CD8-positive, alpha-beta memory T cell (primary cell): Measurements from ENCODE around the gene ASTL. TPM values are rescaled to one million over a fixed set of nuclear protein-coding genes. Genes with fewer than 3 reads are reported as not detected.

Source experiments
- CTCF ChIA-PET: fragments of 350-600 bp; sonication (Branson Sonifier 250); formaldehyde crosslinking; loops from one replicate; lab custom pipeline; 2021; ENCODE audit warnings: antibody characterized with exemption; lab: Charles Lee
- POLR2A ChIA-PET: fragments of 350-600 bp; sonication (Branson Sonifier 250); formaldehyde crosslinking; loops from one replicate; lab custom pipeline; 2021; ENCODE audit warnings: antibody characterized with exemption; lab: Charles Lee
- DNase-seq, 5 donors: peaks; one replicate each; pipeline versions ENCODE4 v3.0.0 to v3.0.0-alpha.2; 2020 to 2022; ENCODE audit warnings: mixed read lengths in 1 of 5
- H3K27ac ChIP-seq: one replicate; pipeline ENCODE4 v1.7.0; 2013; ENCODE audit warnings: low read depth, mild to moderate bottlenecking, low read length, moderate library complexity
- H3K27me3 ChIP-seq: 2 replicates; pipeline ENCODE4 v1.7.0; 2013; ENCODE audit warnings: low read length, mild to moderate bottlenecking; ENCODE audit not compliant: insufficient read depth, poor library complexity, severe bottlenecking
- H3K36me3 ChIP-seq: 2 replicates; pipeline ENCODE4 v1.7.0; 2013; ENCODE audit warnings: mild to moderate bottlenecking, low read length, moderate library complexity; ENCODE audit not compliant: insufficient read depth
- H3K4me1 ChIP-seq: 2 replicates; pipeline ENCODE4 v1.7.0; 2013; ENCODE audit warnings: mild to moderate bottlenecking, low read length, moderate library complexity; ENCODE audit not compliant: insufficient read depth
- H3K4me3 ChIP-seq: 2 replicates; pipeline ENCODE4 v1.7.0; 2013; ENCODE audit warnings: mild to moderate bottlenecking, low read length
- H3K9me3 ChIP-seq: 2 replicates; pipeline ENCODE4 v1.7.0; 2013; ENCODE audit warnings: mild to moderate bottlenecking, low read length
- H3K27ac Mint-ChIP-seq, 8 donors: one replicate each; pipeline ENCODE4 v1.8.0; 2020 to 2021; ENCODE audit warnings: mixed read lengths in 8 of 8, mild to moderate bottlenecking in 6 of 8, inconsistent platforms in 3 of 8, moderate library complexity in 3 of 8
- H3K27me3 Mint-ChIP-seq, 2 donors: one replicate each; pipeline ENCODE4 v1.8.0; 2020 to 2021; ENCODE audit warnings: mixed read lengths in 2 of 2, mild to moderate bottlenecking in 1 of 2, moderate library complexity in 1 of 2
- H3K36me3 Mint-ChIP-seq, 3 donors: one replicate each; pipeline ENCODE4 v1.8.0; 2020 to 2021; ENCODE audit warnings: mixed read lengths in 3 of 3, inconsistent platforms in 1 of 3, mild to moderate bottlenecking in 1 of 3
- H3K4me1 Mint-ChIP-seq, 3 donors: one replicate each; pipeline ENCODE4 v1.8.0; 2020 to 2021; ENCODE audit warnings: mixed read lengths in 3 of 3, inconsistent platforms in 1 of 3, mild to moderate bottlenecking in 1 of 3
- H3K4me3 Mint-ChIP-seq, 7 donors: one replicate each; pipeline ENCODE4 v1.8.0; 2020 to 2021; ENCODE audit warnings: mixed read lengths in 7 of 7, mild to moderate bottlenecking in 6 of 7, moderate library complexity in 4 of 7, inconsistent platforms in 2 of 7
- H3K9me3 Mint-ChIP-seq, 5 donors: one replicate each; pipeline ENCODE4 v1.8.0; 2020 to 2022; ENCODE audit warnings: mixed read lengths in 5 of 5, mild to moderate bottlenecking in 3 of 5, moderate library complexity in 2 of 5, inconsistent platforms in 1 of 5
- polyA plus RNA-seq: library from polyadenylated mRNA; unstranded; fragments of 300-500 nt; fragmentation: Illumina TruSeq; gene quantifications from one replicate; pipeline ENCODE4 v1.2.3, GENCODE V29; 2021
- total RNA-seq, 2 experiments: library from RNA; stranded (reverse); gene quantifications; one replicate each; pipeline ENCODE4 v1.2.3, GENCODE V29; 2021

The ASTL gene
- total and polyA plus RNA-seq, 3 experiments from 2014 or later: 0.49 to 18.0 (median 16.2) TPM

- DNase-seq: no peak
- Histone ChIP-seq H3K4me3 (no peak overlapping the region), H3K36me3 (no peaks in the 10 kb centered on the region), H3K27me3 (no peaks in the 10 kb centered on the region), H3K4me1 (no peaks in the 10 kb centered on the region), H3K9me3 (peaks cover 5% of the 10 kb centered on the region), H3K27ac (no peak overlapping the region)
- ChIA-PET CTCF (interaction anchor here (1.9 kb wide), 1 partner anchor 65 kb away, joined by 5 read pairs; no protein-coding TSS in a partner anchor), POLR2A (no interaction called here)
- peaks cover 0 to 4% of the 10 kb centered on the region in 2 donors for H3K27me3 Mint-ChIP-seq
- H3K4me3 Mint-ChIP-seq: no peak overlapping the region
- no peaks in the 10 kb centered on the region for H3K4me1 Mint-ChIP-seq
- H3K9me3 Mint-ChIP-seq: peaks cover 0 to 12% (median 10%) of the 10 kb centered on the region in 5 donors
- H3K36me3 Mint-ChIP-seq: peaks cover 0 to 8% (median 0%) of the 10 kb centered on the region in 3 donors
- no peak overlapping the region for H3K27ac Mint-ChIP-seq
Measured at GRCh38 chr2:96109931-96110511, 28.3 kb downstream of the ASTL start.

DNA sequence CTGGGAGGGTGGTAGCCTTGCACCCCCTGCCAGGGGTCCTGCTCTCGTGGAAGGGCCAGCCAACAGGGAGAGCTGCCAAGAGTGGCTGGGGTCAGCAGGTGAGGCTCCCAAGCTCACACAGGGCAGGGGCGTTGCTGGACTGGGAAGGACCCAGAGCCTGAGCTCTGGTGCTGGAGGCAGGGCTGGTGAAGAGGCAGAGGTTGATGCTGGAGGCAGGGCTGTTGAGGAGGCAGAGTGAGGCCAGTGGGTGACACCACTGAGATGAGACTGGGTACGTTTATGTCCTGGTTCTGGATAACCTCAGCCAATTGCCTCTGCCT is 29.0 kb downstream of the ASTL start:
- no peak overlapping the region for H3K27ac ChIP-seq
- H3K4me1 ChIP-seq: no peaks in the 10 kb centered on the region
- no peaks in the 10 kb centered on the region for H3K4me1 Mint-ChIP-seq
- H3K36me3 ChIP-seq: no peaks in the 10 kb centered on the region
- no peak for DNase-seq
- peaks cover 5% of the 10 kb centered on the region for H3K9me3 ChIP-seq
- H3K27me3 ChIP-seq: no peaks in the 10 kb centered on the region
- peaks cover 0 to 12% (median 0%) of the 10 kb centered on the region in 3 donors for H3K36me3 Mint-ChIP-seq
- no peak overlapping the region for H3K4me3 ChIP-seq
- H3K27ac Mint-ChIP-seq: no peak overlapping the region
- H3K4me3 Mint-ChIP-seq: no peak overlapping the region
- CTCF ChIA-PET: interaction anchor here (1.1 to 3.1 kb wide), 3 partner anchors 8 to 87 kb away, joined by 4 to 10 read pairs (median 5); no protein-coding TSS in a partner anchor
- POLR2A ChIA-PET: no interaction called here
- peaks cover 0 to 16% (median 10%) of the 10 kb centered on the region in 5 donors for H3K9me3 Mint-ChIP-seq
- peaks cover 0 to 4% of the 10 kb centered on the region in 2 donors for H3K27me3 Mint-ChIP-seq

GRCh38 chr2:96108541-96109360 is 29.6 kb downstream of the ASTL start:
- Histone ChIP-seq H3K27me3 (no peaks in the 10 kb centered on the region), H3K4me3 (no peak overlapping the region), H3K36me3 (no peaks in the 10 kb centered on the region), H3K27ac (no peak overlapping the region), H3K9me3 (peaks cover 5% of the 10 kb centered on the region), H3K4me1 (no peaks in the 10 kb centered on the region)
- no peak overlapping the region for H3K4me3 Mint-ChIP-seq
- ChIA-PET CTCF (interaction anchor here (1.1 to 3.1 kb wide), 3 partner anchors 9 to 86 kb away, joined by 4 to 10 read pairs (median 5); no protein-coding TSS in a partner anchor), POLR2A (no interaction called here)
- H3K9me3 Mint-ChIP-seq: peaks cover 0 to 16% (median 10%) of the 10 kb centered on the region in 5 donors
- H3K27me3 Mint-ChIP-seq: peaks cover 0 to 4% of the 10 kb centered on the region in 2 donors
- no peak overlapping the region for H3K27ac Mint-ChIP-seq
- DNase-seq: no peak
- H3K4me1 Mint-ChIP-seq: no peaks in the 10 kb centered on the region
- H3K36me3 Mint-ChIP-seq: peaks cover 0 to 12% (median 0%) of the 10 kb centered on the region in 3 donors

DNA sequence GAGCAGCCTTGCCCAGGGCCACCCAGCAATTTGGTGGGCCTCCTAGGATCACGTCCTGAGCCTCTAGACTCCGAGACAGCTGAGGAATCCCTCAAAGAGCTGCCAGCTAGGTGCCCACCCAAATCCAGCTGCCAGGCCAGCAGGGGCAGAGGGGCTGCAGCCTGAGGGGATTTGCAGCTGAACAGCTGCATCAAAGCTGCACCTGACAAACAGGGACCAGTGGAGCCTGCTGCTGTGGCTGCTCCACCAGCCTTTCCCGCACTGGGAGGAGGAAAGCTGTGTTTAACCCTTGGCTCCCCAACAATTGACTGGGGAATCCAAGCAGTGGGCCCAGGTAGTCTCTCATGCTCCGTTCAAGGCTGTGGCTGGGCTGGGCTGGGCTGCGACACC is 30.2 kb downstream of the ASTL start:
- Histone ChIP-seq H3K27ac (no peak overlapping the region), H3K36me3 (no peaks in the 10 kb centered on the region), H3K4me3 (no peak overlapping the region), H3K4me1 (no peaks in the 10 kb centered on the region), H3K27me3 (no peaks in the 10 kb centered on the region), H3K9me3 (peaks cover 5% of the 10 kb centered on the region)
- no peak overlapping the region for H3K27ac Mint-ChIP-seq
- no peak for DNase-seq
- H3K27me3 Mint-ChIP-seq: peaks cover 0 to 4% of the 10 kb centered on the region in 2 donors
- H3K36me3 Mint-ChIP-seq: peaks cover 0 to 12% (median 0%) of the 10 kb centered on the region in 3 donors
- no peaks in the 10 kb centered on the region for H3K4me1 Mint-ChIP-seq
- H3K9me3 Mint-ChIP-seq: peaks cover 0 to 16% (median 10%) of the 10 kb centered on the region in 5 donors
- no peak overlapping the region for H3K4me3 Mint-ChIP-seq
- ChIA-PET CTCF (interaction anchor here (1.1 to 3.1 kb wide), 2 partner anchors 9 to 85 kb away, joined by 4 to 10 read pairs; no protein-coding TSS in a partner anchor), POLR2A (no interaction called here)

GRCh38 chr2:96107708-96108065 is 30.6 kb downstream of the ASTL start:
- Histone ChIP-seq H3K27me3 (no peaks in the 10 kb centered on the region), H3K27ac (no peak overlapping the region), H3K4me1 (no peaks in the 10 kb centered on the region), H3K36me3 (no peaks in the 10 kb centered on the region), H3K9me3 (peaks cover 5% of the 10 kb centered on the region), H3K4me3 (no peak overlapping the region)
- no peaks in the 10 kb centered on the region for H3K4me1 Mint-ChIP-seq
- H3K4me3 Mint-ChIP-seq: no peak overlapping the region
- H3K9me3 Mint-ChIP-seq: peaks cover 0 to 16% (median 10%) of the 10 kb centered on the region in 5 donors
- peaks cover 0 to 12% (median 0%) of the 10 kb centered on the region in 3 donors for H3K36me3 Mint-ChIP-seq
- H3K27ac Mint-ChIP-seq: no peak overlapping the region
- CTCF ChIA-PET: interaction anchor here (3.1 kb wide), 1 partner anchor 10 kb away, joined by 10 read pairs; no protein-coding TSS in a partner anchor
- no peak for DNase-seq
- H3K27me3 Mint-ChIP-seq: peaks cover 0 to 3% of the 10 kb centered on the region in 2 donors
- POLR2A ChIA-PET: no interaction called here

- no peak for DNase-seq
- Mint-ChIP-seq H3K27me3 (peaks cover 0 to 3% of the 10 kb centered on the region in 2 donors), H3K4me1 (no peaks in the 10 kb centered on the region), H3K36me3 (peaks cover 0 to 12% (median 0%) of the 10 kb centered on the region in 3 donors), H3K27ac (no peak overlapping the region), H3K9me3 (peaks cover 0 to 16% (median 10%) of the 10 kb centered on the region in 5 donors), H3K4me3 (no peak overlapping the region)
- no peaks in the 10 kb centered on the region for H3K27me3 ChIP-seq
- no peak overlapping the region for H3K4me3 ChIP-seq
- ChIA-PET POLR2A (no interaction called here), CTCF (interaction anchor here (3.1 kb wide), 1 partner anchor 10 kb away, joined by 10 read pairs; no protein-coding TSS in a partner anchor)
- peaks cover 5% of the 10 kb centered on the region for H3K9me3 ChIP-seq
- H3K27ac ChIP-seq: no peak overlapping the region
- no peaks in the 10 kb centered on the region for H3K4me1 ChIP-seq
- H3K36me3 ChIP-seq: no peaks in the 10 kb centered on the region
Measured at GRCh38 chr2:96106991-96107707, 31.2 kb downstream of the ASTL start.

DNA sequence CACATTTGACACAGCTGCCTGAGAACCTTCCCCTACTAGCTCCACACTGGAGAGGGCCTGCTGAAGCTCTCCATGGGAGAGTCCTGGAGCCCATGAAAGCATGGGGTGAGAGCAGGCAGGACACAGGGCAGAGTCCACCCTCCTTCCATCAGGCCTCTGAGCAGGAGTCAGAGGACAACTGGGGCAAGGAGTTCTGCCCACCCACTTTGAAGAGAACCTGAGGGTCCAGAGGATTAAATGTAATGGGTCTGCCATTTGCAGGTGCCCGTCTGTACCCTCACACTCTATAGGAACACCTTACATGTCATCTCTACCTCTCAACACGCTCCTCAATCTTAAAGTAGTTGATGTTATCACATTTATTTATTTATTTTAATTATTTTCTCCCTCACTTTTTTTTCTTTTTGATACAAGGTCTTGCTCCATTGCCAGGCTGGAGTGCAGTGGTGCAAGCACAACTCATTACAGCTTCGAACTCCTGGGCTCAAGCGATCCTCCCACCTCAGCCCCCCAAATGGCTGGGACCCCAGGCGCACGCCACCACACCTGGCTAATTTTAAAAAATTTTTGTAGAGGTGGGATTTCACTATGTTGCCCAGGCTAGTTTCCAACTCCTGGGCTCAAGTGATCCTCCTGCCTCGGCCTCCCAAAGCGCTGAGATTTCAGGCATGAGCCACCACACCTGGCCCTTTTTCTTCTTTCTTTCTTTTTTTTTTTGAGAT is 32.1 kb downstream of the ASTL start:
- H3K4me3 ChIP-seq: no peak overlapping the region
- no peak overlapping the region for H3K27ac ChIP-seq
- H3K4me1 Mint-ChIP-seq: no peaks in the 10 kb centered on the region
- H3K36me3 Mint-ChIP-seq: peaks cover 0 to 12% (median 0%) of the 10 kb centered on the region in 3 donors
- no peaks in the 10 kb centered on the region for H3K36me3 ChIP-seq
- ChIA-PET CTCF (interaction anchor here (3.1 kb wide), 1 partner anchor 11 kb away, joined by 10 read pairs; no protein-coding TSS in a partner anchor), POLR2A (no interaction called here)
- no peak for DNase-seq
- peaks cover 0 to 16% (median 10%) of the 10 kb centered on the region in 5 donors for H3K9me3 Mint-ChIP-seq
- H3K27me3 ChIP-seq: no peaks in the 10 kb centered on the region
- H3K4me1 ChIP-seq: no peaks in the 10 kb centered on the region
- peaks cover 5% of the 10 kb centered on the region for H3K9me3 ChIP-seq
- no peak overlapping the region for H3K27ac Mint-ChIP-seq
- no peak overlapping the region for H3K4me3 Mint-ChIP-seq
- H3K27me3 Mint-ChIP-seq: peaks cover 0 to 4% of the 10 kb centered on the region in 2 donors
